Right forelimb (tissue), 1 donor: ENCODE measurements around the gene RPS5.
"Not testable (repeated sequence)": the region's sequence is repeated elsewhere in the genome, so short reads cannot be mapped to it uniquely, and the experiment has no call there.

Experiments used
- DNase-seq: peaks from one replicate; pipeline ENCODE4 v3.0.0-alpha.2; 2018

RPS5 gene

DNA sequence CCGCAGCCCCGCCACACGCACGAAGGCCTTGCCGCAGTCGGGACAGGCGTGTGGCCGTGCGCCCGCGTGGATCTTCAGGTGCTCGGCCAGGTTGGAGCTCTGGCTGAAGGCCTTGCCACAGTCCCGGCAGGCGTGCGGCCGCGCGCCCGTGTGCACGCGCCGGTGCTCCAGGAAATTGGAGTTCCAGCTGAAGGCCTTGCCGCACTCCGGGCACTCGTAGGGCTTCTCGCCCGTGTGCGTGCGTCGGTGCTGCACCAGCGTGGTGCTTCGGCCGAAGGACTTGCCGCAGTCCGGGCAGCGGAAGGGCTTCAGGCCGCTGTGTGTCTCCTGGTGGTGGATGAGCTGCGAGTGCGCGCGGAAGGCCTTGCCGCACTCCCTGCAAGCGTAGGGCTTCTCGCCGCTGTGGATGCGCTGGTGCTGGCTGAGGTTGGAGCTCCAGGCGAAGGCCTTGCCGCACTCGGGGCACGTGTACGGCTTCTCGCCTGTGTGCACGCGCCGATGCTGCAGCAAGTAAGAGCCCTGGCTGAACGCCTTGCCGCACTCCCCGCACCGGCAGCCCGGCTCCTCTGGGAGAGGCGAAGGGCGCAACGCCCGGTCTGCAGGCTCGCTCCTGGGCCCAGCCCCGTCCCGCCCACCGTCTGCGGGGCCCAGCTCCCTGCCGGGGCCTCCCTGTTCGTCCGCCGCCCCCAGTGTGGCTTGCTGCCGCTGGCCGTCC lies 30.1 kb upstream of the RPS5 start:
- DNase-seq: peak; percentile 65

- DNase-seq: no peak
Observed at GRCh38 chr19:58357481-58358145, 29.5 kb upstream of the RPS5 start.

GRCh38 chr19:58361900-58362271 lies 25.2 kb upstream of the RPS5 start:
- DNase-seq: no peak

DNA sequence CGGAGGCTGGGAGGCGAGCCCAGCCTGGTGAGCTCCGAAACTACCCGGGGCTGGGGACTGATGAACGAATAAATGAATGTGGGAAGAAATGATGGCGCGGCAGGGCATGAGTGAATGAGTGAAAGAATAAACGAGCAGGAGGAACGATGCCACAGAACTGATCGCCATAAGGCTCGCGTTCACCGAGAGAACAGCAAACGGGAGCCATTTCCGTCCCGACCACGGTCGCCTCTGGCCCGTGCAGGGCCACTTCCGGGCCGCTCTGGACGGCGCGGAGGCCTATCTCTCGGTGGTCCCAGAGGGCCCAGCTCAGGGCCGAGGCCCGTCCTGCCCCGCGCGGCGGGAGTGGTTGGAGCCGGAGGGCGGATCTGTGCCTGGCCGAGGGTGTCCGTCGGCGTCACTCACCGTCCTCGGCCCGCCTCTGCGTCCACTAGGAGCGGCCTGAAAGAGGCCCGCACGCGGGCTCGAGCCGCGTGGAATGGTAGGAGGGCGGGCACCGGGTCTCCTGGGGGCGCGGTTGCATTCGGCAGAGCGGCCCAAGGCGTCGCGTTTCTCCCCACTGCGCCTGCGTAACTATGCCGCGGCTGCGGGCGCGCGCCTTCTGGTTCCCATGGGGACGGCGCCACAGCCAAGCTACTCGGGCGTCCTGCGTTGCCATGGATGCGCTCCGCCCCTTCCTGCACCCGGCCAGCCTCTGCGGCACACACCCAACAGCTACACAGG lies 24.6 kb upstream of the RPS5 start, which contains the start of gene ZNF497:
Gene ZNF497 (minus strand): TSS at position 480 of the 723 bp plus-strand sequence. CDS start 5,116 bp downstream, outside the sequence.
- peak; percentile 98 for DNase-seq

GRCh38 chr19:58364146-58364545 lies 22.9 kb upstream of the RPS5 start:
- DNase-seq: no peak

GRCh38 chr19:58366585-58367430 lies 20.3 kb upstream of the RPS5 start:
- no peak for DNase-seq

- no peak for DNase-seq
Observed at GRCh38 chr19:58367698-58368454, 19.2 kb upstream of the RPS5 start.

DNA sequence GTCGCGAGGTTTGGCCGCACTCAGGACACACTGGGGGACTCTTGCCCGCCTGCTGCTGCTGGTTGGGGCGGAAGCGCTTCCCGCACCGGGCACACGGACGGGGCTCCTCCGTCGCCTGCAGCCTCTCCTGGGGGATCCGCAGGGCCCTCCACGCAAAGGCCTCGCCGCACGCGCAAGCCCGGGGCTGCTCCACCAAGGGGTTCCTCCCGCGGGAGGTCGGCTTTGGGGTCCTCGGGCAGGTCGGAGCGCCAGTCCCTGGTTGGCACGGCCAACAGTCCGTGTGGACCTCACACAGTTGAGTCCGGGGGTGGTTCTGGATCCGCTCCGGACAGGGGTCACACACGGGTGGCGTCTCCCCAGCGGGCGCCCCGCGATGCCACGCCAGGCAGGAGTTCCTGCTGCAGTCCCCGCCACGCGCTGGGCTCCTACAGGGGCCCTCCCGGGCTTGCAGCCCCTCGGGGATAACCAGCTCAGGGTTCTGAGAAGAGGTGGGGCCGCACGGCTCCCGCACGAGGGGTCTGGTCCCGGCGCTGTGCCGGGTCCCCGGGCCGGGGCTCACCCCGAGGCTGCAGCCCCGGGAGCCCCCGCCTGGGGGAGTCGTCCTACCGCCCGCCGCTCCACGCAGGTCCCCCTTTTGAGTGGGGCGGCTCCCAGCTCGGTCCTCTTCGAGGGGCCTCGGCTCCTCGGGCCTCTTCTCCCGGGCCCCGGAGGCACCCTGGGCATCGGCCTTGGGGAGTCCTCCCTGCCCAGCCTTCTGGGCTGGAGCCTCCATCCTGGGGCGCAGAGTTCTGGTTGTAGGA lies 18.3 kb upstream of the RPS5 start:
- DNase-seq: no peak

DNA sequence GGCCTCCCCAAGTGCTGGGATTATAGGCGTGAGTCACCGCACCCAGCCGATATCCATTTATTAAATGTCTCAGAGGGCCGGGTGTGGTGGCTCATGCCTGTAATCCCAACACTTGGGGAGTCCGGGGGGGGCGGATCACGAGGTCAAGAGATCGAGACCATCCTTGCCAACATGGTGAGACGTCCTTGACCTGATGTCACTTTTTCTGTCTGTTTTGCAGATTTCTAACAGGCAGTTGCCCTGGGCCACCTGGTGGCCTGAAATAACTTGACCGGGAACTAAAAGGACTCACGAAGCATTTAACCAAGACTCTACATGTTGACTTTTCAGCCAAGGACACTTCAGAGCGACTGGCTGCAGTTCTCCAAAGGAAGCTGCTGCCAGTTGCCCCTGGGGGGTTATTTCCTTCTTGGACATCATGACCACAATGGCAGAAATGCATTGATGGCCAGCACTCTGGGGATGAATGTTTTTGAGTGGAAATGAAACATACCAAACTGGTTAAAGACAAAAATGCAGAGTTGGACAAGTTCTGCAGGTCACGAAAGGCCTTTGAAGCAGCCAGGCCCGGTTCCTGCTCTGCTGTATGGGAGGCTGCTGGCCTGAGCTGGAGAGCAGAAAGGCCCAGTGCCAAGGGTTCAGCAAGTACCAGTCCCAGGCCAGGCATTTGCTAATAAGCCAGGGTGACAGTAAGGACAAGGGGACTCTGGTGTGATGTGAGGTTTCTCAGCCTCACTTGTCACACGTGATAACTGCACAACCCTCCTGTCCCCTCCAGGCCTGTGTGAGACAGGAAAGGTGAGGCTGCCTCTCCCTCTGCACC lies 14.5 kb upstream of the RPS5 start:
- DNase-seq: peak; percentile 31

DNA sequence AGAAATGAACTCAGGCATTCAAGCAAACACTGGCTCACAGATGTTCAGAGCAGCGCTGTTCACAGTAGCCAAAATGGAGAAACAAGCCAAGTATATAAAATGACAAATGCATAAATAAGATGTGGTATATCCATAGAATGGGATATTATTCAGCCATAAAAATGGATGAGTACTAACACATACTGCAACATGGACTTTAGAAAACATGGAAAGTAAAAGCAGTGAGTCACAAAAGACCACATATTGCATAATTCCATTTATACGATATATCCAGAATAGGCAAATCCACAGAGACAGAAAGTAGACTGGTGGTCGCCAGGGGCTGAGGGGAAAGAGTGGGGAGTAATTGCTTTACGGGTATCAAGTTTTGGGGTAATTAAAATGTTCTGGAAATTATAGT lies 12.9 kb upstream of the RPS5 start:
- no peak for DNase-seq

- not testable (repeated sequence) for DNase-seq
Observed at GRCh38 chr19:58376724-58377123, 10.3 kb upstream of the RPS5 start.

DNA sequence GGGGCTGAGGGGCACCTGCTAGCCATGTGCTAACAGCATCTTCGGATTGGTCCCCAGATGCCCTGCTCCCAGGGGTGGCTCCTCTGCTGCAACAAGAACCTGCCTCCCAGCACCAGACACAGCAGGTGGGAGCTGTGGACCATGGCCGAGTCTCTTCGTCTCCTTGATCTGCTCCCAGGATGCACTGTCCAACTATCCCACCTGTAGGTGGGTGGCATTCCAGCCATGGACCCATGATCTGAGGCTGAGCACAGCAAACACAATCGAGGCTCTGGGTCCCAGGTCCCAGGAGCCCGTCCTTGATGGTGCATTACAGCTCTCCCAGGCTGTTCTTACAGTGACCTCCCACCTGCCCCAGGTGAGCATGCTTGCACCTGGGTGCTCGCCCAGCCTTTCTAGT lies 7.8 kb upstream of the RPS5 start:
- no peak for DNase-seq

- DNase-seq: no peak
Observed at GRCh38 chr19:58380037-58380661, 6.9 kb upstream of the RPS5 start.

DNA sequence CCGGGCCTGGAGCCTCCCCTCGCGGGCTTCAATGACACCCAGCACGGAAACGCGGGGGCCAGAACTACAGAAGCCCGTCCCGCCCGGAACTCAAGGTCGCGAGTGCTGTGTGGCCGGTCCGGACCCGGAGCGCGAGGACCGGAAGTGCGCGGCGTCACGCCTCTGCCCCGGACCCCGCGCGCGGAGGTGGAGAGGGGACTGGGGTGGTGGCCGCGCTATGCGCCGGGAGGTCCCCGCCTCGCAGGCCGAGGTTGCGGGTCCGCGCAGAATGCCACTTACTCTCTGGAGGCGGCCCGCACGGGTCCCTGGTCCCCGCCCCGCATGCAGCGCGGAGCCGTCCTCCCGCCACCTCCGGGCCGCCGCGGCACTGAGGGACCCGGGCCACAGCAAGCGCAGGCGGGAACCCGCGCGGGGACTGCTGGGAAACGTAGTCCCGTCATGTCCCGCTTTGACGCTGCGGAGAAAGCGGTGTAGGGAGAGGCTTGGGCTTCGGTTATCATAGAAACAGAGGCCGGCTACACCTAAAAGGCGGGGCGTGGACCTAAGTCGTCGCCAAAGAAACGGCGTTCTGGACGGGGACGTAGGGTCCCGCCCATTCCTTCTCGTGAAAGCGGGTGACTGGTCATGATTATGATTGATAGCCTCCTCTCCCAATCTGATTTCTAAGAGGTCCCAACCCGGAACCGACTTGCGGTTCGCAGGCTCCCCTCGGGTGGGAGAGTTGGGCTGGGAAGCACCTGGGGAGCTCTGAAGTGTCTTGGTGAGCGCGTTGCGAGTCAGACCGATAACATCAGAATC lies 6.2 kb upstream of the RPS5 start, which contains the start of gene ZNF837:
Gene ZNF837 (minus strand): TSS at position 369 of the 798 bp plus-strand sequence. CDS start 11,698 bp downstream, outside the sequence.
- peak; percentile 97 for DNase-seq

- DNase-seq: no peak
Observed at GRCh38 chr19:58381460-58382212, 5.4 kb upstream of the RPS5 start.

DNA sequence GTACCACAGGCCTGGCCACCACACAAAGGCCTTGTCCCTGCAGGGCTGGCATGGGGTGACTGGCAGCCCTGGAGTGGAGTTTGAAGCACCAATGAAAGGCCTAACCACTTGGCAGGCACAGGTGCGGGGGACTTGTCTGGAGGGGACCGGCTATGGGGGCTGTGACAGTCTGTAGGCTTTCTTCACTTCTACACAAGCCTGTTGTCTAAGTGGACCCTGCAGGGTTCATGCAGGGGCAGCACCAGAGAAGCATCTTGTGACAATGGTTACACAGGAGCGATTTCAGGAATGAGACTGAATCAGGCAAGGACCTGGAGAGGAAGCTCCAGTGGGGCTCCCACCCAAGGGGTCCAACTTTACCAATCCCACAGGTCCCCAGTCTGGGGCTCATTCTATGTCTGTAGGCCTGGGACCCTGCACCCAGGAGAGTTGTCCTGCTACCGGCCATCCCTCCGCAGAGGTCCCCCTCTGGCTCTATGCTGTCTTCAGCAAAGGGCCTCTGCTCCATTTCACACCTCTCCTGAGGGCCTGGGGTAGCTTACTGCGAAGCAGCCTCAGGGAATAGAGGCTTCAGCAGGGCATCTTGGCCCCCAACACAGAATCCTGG lies 4.0 kb upstream of the RPS5 start:
- no peak for DNase-seq

DNA sequence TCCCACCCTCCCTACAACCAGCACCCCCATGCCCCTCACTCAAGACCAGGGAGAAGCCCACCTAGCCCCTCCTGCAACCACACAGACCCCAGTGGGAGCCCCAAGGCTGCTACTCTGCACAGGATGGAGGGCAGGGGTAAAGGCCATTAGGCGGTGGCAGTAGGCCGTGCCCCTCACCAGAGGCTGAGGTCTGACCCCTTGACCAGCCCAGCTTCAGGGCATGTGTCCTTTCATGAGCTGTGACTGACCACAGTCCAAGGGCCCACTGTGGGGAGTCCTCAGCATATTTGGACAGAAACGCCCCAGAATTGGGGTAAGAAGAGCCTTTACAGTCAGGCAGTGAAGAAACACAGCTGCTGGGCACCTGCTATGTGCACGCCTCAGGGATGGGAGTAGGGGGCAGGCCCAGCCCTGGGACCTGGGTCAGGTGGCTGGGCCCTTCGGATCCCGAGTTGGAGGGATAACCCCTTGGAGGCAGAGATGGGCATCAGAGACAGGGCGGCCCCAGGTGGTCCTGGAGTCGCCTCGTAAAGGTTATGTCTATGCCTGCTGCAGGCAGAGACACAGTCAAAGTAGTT lies 1.7 kb upstream of the RPS5 start:
- no peak for DNase-seq
